ENCODE results near the gene ZNF12.

The ZNF12 gene

DNA sequence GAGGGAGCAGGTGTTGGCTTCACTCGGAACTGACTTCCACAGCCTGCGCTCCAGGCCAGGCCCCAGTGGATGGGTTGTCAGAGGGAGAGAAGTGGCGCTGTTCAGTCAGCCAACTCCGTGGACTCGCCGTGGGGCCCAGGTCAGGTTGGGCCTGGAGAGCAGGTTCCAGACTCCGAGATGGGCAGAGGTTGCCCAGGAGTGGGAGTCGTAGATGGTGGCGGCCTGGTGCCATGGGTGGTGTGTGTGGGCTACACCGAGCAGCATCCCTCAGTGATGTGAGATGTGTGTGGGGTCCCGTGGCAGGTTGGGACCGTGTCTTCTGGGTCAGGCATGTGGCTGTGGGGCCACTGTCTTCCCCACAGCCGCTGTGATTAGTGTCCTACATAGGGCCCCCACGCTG lies 59.2 kb downstream of the ZNF12 start:
- TF ChIP-seq SUZ12 (IDR thresholded peaks at IDR 0.05) (no peak), FOXM1 (IDR thresholded peaks at IDR 0.05; ENCODE audit: borderline replicate concordance) (no peak), FOXA1 (IDR thresholded peaks at IDR 0.05) (no peak), ELF4 (IDR thresholded peaks at IDR 0.05) (no peak), BHLHE40 (IDR thresholded peaks at IDR 0.05; ENCODE audit: borderline replicate concordance) (no peak), TARDBP (IDR thresholded peaks at IDR 0.05) (no peak), L3MBTL2 (conservative IDR thresholded peaks at IDR 0.05) (no peak), CTBP1 (IDR thresholded peaks at IDR 0.05; ENCODE audit: borderline replicate concordance) (no peak), LEF1 (IDR thresholded peaks at IDR 0.05; ENCODE audit: borderline replicate concordance) (no peak), HDGF (IDR thresholded peaks at IDR 0.05; ENCODE audit: borderline replicate concordance) (no peak), ARNT (IDR thresholded peaks at IDR 0.05) (no peak), SP1 (IDR thresholded peaks at IDR 0.05) (no peak), NFRKB (IDR thresholded peaks at IDR 0.05) (no peak), ZNF384 (IDR thresholded peaks at IDR 0.05) (no peak), FOXK2 (IDR thresholded peaks at IDR 0.05) (no peak)
- TF ChIP-seq, protein P1, sequence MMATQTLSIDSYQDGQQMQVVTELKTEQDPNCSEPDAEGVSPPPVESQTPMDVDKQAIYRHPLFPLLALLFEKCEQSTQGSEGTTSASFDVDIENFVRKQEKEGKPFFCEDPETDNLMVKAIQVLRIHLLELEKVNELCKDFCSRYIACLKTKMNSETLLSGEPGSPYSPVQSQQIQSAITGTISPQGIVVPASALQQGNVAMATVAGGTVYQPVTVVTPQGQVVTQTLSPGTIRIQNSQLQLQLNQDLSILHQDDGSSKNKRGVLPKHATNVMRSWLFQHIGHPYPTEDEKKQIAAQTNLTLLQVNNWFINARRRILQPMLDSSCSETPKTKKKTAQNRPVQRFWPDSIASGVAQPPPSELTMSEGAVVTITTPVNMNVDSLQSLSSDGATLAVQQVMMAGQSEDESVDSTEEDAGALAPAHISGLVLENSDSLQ (IDR thresholded peaks at IDR 0.05) = no peak
- no peak for DNase-seq (ENCODE audit: extremely low spot score)
- POLR2A ChIA-PET = no interaction called here
- CTCF ChIA-PET = no interaction called here

DNA sequence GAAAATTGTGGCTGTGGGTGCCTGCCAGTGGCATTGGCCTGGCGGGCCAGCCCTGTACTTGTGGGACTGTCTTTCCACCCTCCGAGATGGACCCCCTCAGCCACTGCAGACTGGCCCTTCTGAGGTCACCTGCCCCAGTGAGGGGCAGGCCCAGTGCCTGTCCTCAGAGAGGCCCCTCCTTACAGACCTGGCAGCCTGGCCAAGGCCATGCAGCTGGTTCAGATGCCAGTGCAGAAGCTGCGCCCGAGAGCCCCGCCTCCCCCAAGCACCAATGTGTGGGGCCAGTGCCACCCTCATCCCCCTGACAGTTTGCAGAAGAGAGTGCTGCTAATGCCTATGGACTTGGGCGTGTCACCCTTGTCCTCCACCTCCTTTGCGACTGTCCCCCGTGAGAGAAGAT lies 59.7 kb downstream of the ZNF12 start:
- no peak for TF ChIP-seq FOXK2 (IDR thresholded peaks at IDR 0.05)
- TF ChIP-seq CTBP1 (IDR thresholded peaks at IDR 0.05; ENCODE audit: borderline replicate concordance) = no peak
- TF ChIP-seq L3MBTL2 (conservative IDR thresholded peaks at IDR 0.05) = no peak
- TF ChIP-seq ELF4 (IDR thresholded peaks at IDR 0.05) = no peak
- TF ChIP-seq NFRKB (IDR thresholded peaks at IDR 0.05) = no peak
- TF ChIP-seq, protein P1 (IDR thresholded peaks at IDR 0.05) = no peak
- ChIA-PET POLR2A (no interaction called here), CTCF (no interaction called here)
- DNase-seq (ENCODE audit: extremely low spot score) = no peak

DNA sequence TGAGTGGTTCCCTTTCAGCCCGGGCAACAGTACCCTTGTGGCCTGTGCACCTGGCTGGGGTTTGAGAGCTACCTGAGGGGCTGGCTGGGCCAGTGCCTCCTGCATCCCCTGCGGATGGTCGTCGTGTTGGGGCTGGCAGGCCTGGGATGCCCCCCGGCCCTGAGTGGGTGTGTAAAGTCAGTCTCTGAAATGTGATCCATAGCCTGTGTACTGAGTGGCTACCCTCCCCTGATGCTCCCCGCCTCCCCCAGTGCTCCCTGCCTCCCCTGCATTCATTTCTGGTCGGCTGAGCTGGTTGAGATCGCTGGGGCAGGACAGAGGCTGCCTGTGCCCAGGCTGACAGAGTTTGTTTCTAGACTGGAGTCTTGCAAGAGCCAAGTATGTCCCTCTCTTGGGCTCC lies 60.3 kb downstream of the ZNF12 start:
- TF ChIP-seq, protein P1 (IDR thresholded peaks at IDR 0.05) = no peak
- TF ChIP-seq ZNF384 (IDR thresholded peaks at IDR 0.05) = no peak
- no peak for TF ChIP-seq CTBP1 (IDR thresholded peaks at IDR 0.05; ENCODE audit: borderline replicate concordance)
- no peak for TF ChIP-seq FOXM1 (IDR thresholded peaks at IDR 0.05; ENCODE audit: borderline replicate concordance)
- ChIA-PET CTCF (no interaction called here), POLR2A (no interaction called here)
- no peak for DNase-seq (ENCODE audit: extremely low spot score)

DNA sequence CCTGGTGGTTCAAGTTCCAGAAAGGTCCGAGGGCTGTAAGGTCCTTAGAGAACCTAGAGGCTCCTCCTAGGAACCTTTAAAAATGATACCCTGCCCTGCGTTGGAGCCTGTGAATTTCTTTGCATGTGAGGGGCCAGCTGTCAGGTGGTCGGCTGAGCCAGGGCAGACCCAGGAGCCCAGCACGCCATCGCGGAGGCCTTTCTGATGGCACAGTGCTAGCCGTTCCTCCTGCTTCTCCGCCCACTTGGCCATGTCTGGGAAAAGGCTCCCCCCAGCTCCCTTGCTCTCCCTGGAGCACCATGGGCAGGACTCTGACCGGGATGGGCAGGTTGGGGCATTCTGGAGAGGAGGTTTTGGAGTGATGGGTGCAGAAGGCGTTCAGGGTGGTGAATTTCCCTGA lies 62.0 kb downstream of the ZNF12 start:
- ChIA-PET CTCF (no interaction called here), POLR2A (no interaction called here)
- DNase-seq (ENCODE audit: extremely low spot score) = no peak
- TF ChIP-seq BHLHE40 (IDR thresholded peaks at IDR 0.05; ENCODE audit: borderline replicate concordance) (no peak), L3MBTL2 (conservative IDR thresholded peaks at IDR 0.05) (no peak), FOXA1 (IDR thresholded peaks at IDR 0.05) (no peak), FOXM1 (IDR thresholded peaks at IDR 0.05; ENCODE audit: borderline replicate concordance) (no peak), ELF4 (IDR thresholded peaks at IDR 0.05) (no peak), NFRKB (IDR thresholded peaks at IDR 0.05) (no peak)

DNA sequence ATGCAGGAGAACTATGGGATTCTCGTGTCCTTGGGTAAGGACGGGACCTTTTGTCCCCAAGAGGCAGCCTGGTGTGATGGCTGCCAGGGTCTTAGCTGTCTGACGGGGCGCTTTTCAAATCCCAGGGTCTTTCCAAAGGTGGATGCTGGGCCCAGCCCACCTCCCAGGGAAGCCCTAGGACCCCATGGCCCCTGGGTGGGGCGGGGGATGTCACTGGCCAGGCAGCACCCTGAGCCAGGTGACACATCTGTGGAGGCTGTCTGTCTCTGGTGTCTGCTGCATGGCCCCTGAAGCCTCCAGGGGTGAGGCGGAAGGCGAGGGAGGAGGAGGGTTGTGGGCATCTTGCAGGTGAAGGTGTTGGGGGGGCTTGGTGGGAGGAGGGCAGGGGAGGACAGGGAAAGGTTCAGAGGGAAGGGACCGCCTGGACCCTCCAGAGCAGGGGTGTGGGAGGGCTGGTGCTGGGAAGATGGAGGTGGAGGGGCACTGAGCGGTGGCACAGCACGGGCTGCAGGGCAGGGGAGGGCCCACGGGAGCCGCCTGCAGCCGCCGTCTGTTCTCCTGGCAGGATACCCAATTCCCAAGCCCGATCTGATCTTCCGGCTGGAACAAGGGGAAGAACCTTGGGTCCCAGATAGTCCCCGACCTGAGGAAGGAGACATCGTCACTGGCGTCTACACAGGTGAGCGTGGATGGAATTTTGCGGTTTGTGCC lies 62.7 kb downstream of the ZNF12 start:
- TF ChIP-seq L3MBTL2 (conservative IDR thresholded peaks at IDR 0.05) (no peak), SUZ12 (IDR thresholded peaks at IDR 0.05) (no peak), FOXK2 (IDR thresholded peaks at IDR 0.05) (no peak), NFRKB (IDR thresholded peaks at IDR 0.05) (no peak), FOXA1 (IDR thresholded peaks at IDR 0.05) (no peak), ELF4 (IDR thresholded peaks at IDR 0.05) (no peak), SP1 (IDR thresholded peaks at IDR 0.05) (no peak)
- ChIA-PET CTCF (no interaction called here), POLR2A (no interaction called here)
- no peak for DNase-seq (ENCODE audit: extremely low spot score)

DNA sequence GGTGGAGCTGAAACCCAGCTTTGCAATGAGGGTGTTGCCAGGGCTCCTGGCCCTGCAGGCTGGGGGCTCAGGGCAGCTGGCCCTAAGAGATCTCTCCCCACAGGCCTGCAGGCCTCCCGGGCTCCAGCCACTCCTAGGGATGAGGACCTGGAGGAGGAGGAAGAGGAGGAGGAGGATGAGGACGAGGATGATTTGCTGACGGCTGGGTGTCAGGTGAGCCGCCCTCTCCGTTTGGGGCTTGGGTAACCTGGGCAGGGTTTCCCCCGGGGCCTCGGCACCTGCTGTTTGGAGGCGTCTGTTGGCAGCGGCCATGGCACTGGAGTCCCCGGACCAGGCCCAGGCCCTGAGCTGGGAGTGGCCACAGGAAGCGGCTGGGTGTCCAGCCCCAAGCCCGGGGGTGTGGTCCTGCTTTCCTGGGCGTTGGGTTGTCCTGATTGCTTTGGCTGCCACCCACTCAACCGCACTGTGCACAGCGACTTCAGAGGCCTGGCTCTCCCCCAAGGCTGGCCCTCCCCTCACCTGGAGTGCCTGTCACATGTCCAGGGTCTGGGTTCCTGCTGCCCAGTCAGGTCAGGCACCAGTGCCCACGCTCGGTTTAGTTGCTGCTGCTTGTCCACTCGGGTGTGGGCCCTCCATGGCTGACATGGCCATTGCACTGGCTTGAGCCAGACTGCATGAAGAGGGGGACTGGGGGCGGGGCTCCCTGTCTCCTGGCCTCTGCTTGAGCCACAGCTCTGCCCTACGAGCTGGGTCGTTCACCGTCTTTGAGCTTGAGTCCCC lies 63.7 kb downstream of the ZNF12 start:
- DNase-seq (ENCODE audit: extremely low spot score) = no peak
- ChIA-PET POLR2A (no interaction called here), CTCF (no interaction called here)
- no peak for TF ChIP-seq SUZ12 (IDR thresholded peaks at IDR 0.05)
- no peak for TF ChIP-seq ARNT (IDR thresholded peaks at IDR 0.05)
- TF ChIP-seq BHLHE40 (IDR thresholded peaks at IDR 0.05; ENCODE audit: borderline replicate concordance) = no peak
- TF ChIP-seq LEF1 (IDR thresholded peaks at IDR 0.05; ENCODE audit: borderline replicate concordance) = no peak
- no peak for TF ChIP-seq L3MBTL2 (conservative IDR thresholded peaks at IDR 0.05)
- no peak for TF ChIP-seq SP1 (IDR thresholded peaks at IDR 0.05)
- no peak for TF ChIP-seq ZNF384 (IDR thresholded peaks at IDR 0.05)
- TF ChIP-seq FOXA1 (IDR thresholded peaks at IDR 0.05) = no peak
- TF ChIP-seq, protein P1 (IDR thresholded peaks at IDR 0.05) = no peak
- TF ChIP-seq NFRKB (IDR thresholded peaks at IDR 0.05) = no peak
- no peak for TF ChIP-seq ELF4 (IDR thresholded peaks at IDR 0.05)
- TF ChIP-seq HDGF (IDR thresholded peaks at IDR 0.05; ENCODE audit: borderline replicate concordance) = no peak
- TF ChIP-seq CTBP1 (IDR thresholded peaks at IDR 0.05; ENCODE audit: borderline replicate concordance) = no peak
- no peak for TF ChIP-seq FOXK2 (IDR thresholded peaks at IDR 0.05)
- no peak for TF ChIP-seq FOXM1 (IDR thresholded peaks at IDR 0.05; ENCODE audit: borderline replicate concordance)
- TF ChIP-seq TARDBP (IDR thresholded peaks at IDR 0.05) = no peak
